ENCODE data around the gene IGF2R.
A peak's percentile ranks its signal among the peaks of the same experiment; 100 is the strongest.
"Not testable (repeated sequence)": the region's sequence is repeated elsewhere in the genome, so short reads cannot be mapped to it uniquely, and the experiment has no call there.

IGF2R gene

GRCh38 chr6:160077024-160077423, 108.1 kb downstream of the IGF2R start:
- no peak for DNase-seq

DNA sequence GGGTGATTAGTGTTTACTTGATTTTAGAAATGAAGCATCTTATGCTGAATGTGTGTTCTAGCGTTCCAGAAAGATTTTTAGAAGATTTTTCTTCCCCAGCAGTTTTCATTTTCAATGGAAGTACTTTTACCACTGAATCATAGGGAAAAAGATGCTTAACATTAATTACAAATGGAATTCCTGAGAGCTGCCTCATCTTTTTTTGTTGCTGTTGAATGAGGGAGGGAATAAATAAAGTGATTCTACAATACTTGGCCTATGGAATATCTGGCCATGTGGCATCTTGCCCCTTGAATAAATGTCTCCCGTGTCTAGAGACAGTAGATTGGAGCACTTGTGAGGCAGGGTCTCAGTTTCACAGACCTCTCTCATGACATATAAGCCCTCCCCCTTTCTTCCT, 108.6 kb downstream of the IGF2R start:
- no peak for DNase-seq

- DNase-seq: no peak
These were observed 110.2 kb downstream of the IGF2R start for GRCh38 chr6:160078883-160079685.

- DNase-seq: no peak
These were observed 110.8 kb downstream of the IGF2R start for GRCh38 chr6:160079686-160080043.

DNA sequence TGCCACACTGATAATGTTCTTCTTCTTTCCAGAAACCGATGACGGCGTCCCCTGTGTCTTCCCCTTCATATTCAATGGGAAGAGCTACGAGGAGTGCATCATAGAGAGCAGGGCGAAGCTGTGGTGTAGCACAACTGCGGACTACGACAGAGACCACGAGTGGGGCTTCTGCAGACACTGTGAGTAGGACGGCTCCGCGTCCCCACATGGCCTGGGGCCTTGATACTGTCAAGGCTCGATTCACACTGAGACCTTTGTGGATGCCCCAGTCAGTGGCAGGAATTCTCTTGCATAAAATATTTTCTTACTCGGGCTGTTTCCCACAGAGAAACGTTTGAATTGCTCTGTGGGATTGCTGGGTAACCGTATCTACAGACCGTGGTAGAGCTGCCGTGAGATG, 111.2 kb downstream of the IGF2R start:
- DNase-seq: no peak

DNA sequence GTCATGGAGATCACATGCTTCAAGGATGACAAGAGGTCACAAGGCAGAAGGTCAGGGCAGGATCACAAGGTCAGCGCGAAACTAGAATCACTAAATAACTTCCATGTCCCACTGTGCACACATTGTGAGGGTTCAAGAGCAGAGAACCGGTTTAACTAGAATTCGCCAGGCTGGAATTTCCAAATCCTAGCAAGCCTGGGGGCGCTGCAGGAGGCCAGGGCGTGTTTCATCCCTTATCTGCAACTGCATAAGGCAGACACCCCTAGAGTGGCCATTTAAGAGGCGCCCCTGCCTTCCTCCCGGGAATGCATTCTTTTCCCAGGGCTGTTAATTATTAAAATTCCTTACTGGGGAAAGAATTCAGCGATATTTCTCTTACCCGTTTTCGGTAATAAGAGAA, 112.5 kb downstream of the IGF2R start:
- DNase-seq: no peak

- DNase-seq: no peak
These were observed 113.7 kb downstream of the IGF2R start for GRCh38 chr6:160082627-160083026.

GRCh38 chr6:160084198-160084776, 115.4 kb downstream of the IGF2R start:
- DNase-seq: no peak

DNA sequence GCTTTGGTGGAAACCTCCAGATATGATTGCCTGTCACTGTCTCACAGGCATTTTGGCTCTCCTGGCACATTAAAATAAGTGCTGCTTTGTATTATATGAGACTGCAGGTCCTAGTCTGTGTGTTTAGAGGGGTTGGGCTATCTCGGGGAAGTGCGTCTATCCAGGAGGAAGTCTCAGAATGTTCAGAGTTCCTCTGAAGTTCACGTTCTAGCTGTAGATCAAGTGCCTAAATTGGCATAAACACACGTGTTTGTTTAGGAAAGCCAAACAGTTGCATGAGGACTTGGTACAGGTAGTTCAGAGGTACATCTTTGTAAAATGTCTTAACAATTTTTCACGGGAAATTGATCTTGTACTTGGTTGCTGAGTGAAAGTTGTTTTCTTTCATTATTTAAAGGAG, 116.3 kb downstream of the IGF2R start:
- DNase-seq: no peak

DNA sequence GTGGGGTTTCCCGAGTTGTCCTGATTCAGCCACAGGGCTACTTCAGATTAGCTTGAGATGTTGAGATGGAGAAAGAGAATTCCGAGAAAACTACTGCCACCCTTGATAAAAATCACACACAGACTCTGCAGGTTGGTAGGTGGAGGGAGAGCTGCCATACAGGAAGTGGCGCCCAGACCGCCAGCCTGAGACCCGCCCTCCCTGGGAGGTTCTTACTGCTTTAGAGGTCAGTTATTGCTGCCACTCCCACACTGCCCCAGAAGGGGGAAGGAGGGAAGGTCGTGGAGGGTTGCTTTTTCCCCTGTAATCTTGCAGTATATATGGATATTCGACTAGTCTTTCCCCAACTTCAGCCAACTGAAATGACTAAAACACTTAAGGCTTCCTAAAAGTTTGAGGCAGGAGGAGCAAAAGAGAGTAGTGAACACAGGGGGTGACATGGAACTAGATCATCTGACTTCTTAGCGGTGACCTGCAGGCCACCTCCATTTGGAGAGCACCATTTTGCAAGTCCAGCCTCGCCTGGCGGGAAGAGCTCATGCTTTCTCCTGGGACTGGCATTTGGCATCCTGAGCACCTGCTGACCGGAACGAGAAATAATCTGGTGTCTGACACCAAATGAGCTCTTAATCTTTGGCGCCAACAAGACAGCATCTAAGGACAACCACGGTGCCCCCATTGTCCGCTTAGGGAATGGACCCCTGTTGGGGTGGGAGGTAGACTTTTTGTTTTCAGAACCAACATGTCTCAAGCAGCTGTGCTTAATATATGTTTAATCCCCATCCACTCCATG, 117.0 kb downstream of the IGF2R start:
- no peak for DNase-seq

- no peak for DNase-seq
These were observed 117.9 kb downstream of the IGF2R start for GRCh38 chr6:160086754-160087153.

DNA sequence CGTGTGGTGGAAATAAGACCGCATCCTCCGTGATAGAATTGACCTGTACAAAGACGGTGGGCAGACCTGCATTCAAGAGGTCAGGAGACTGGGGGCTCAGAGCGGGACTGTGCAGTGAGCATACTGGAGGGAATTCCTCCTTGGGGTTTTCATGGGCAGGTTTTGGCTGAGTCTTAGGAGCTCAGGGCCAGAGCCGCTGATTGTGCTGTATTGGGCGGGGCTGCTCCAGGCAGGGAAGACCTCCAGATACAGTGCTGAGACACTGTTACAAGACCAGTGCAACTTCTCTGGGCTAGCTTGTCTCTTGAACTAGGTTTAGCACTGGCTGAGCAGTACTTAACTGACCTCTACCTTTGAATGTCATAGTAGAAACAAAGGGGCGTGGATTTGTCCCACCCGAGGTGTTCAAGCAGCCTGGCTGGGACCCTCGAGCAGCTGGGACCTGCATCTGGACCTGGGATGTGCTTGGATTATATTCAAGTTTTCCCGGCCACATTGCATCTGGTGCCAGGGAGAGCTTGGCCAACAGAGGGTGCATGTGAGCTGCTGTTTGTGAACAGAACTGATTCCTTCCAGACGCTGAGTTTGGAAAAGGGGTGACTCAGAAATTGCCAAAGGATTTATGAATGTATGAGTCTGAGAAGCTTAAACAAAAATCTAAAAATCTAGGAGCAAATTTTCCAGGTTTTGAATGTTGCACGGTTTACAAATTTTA, 119.3 kb downstream of the IGF2R start:
- peak; percentile 22 for DNase-seq

GRCh38 chr6:160088784-160089533, 120.1 kb downstream of the IGF2R start:
- no peak for DNase-seq

- no peak for DNase-seq
These were observed 120.6 kb downstream of the IGF2R start for GRCh38 chr6:160089534-160089897.

DNA sequence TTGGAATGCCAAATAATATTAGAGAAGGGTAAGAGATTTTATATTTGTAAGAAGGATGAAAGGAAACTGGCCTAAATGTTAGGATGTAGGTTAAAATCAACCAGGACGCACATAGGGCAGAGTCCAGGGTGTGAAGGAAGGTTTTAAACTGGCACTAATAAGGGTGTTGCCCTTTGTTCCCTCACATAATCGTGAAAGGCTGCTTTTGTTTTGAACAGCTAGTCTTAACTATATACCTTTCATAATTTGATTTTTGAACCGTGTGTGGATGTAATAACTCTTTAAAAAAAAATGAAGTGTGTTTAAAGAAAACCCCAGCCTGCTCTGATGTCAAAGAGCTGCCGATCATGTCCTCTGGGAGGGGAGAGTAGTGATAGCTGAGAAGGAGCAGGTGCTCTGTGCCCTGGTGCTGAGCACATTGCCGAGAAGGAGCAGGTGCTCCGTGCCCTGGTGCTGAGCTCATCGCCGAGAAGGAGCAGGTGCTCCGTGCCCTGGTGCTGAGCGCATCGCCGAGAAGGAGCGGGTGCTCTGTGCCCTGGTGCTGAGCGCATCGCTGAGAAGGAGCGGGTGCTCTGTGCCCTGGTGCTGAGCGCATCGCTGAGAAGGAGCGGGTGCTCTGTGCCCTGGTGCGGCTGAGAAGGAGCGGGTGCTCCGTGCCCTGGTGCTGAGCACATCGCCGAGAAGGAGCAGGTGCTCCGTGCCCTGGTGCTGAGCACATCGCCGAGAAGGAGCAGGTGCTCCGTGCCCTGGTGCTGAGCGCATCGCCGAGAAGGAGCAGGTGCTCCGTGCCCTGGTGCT, 121.8 kb downstream of the IGF2R start:
- not testable (repeated sequence) for DNase-seq

GRCh38 chr6:160092176-160092575, 123.3 kb downstream of the IGF2R start:
- not testable (repeated sequence) for DNase-seq

DNA sequence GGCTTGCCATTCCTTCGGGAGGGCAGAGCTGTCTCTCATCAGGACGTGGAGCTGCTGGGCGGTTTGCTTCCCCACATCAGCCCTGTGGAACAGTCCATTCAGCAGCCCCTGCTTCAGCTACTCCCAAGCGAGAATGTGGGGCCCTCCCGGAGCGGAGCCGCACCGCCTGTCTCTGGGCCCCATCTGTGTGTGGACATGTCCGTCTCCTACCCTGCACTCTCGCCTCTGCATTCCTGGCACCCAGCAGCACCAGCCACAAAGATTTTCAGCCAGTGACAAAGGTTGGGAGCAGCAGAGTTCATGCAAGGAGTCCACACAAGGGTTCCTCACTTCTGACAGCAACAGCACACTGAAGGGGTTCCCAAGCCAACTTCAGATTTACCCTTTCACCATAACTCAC, 123.7 kb downstream of the IGF2R start:
- no peak for DNase-seq

GRCh38 chr6:160093061-160093460, 124.2 kb downstream of the IGF2R start:
- no peak for DNase-seq

- no peak for DNase-seq
These were observed 125.1 kb downstream of the IGF2R start for GRCh38 chr6:160093946-160094345.

DNA sequence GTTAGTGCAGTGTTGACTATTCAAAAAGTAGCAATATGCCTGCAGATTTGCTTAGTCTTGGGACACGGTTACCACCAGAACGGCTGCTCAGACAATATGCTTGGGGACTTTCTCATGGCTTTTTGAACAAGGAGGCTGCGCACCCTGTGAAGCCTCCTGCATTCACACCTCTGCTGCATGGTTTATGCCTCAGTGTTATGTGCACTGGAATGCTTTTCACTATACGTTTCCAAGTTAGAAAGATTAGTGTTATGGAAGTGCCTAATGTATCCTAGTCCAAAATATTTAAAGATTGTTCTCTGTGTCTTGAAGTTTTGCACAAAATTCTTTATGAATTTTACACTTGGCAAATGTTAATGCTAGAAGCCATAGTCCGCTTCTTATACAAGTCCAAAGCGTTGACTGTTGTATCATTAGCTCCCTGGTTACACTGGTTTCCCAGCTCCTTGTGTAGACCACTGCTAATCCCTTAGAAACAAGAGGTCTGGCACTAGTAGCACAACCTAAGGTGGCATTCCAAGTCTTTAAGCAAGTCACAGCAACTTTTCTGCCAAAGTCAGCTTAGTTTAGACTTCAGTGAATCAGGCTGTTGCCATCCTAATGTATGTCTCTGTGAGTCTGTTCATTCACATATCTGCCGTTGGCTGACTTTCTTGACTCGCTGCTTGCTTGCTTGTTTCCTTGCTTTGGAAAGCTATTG, 126.4 kb downstream of the IGF2R start:
- no peak for DNase-seq

Data from right kidney (tissue), 1 donor.